Measurements from ENCODE around the gene HELZ2.

Gene HELZ2

GRCh38 chr20:63553251-63553932, 20.6 kb downstream of the HELZ2 start:
- DNase-seq (ENCODE audit: low read depth, low spot score), result peak; percentile 79

GRCh38 chr20:63552481-63553249, 21.4 kb downstream of the HELZ2 start:
- DNase-seq (ENCODE audit: low read depth, low spot score), result no peak

GRCh38 chr20:63551068-63551467, 23.0 kb downstream of the HELZ2 start:
- no peak for DNase-seq (ENCODE audit: low read depth, low spot score)

- DNase-seq (ENCODE audit: low read depth, low spot score), result no peak
Measured at GRCh38 chr20:63549679-63550282, 24.3 kb downstream of the HELZ2 start.

- DNase-seq (ENCODE audit: low read depth, low spot score), result no peak
Measured at GRCh38 chr20:63549019-63549418, 25.0 kb downstream of the HELZ2 start.

- DNase-seq (ENCODE audit: low read depth, low spot score), result no peak
Measured at GRCh38 chr20:63548542-63548941, 25.5 kb downstream of the HELZ2 start.

GRCh38 chr20:63547725-63548480, 26.1 kb downstream of the HELZ2 start, which contains the start of gene SRMS:
TSS of gene SRMS (minus strand) at chr20:63547749. CDS start at chr20:63547463, 286 bp downstream.
- no peak for DNase-seq (ENCODE audit: low read depth, low spot score)

- DNase-seq (ENCODE audit: low read depth, low spot score), result no peak
Measured at GRCh38 chr20:63546956-63547724, 26.9 kb downstream of the HELZ2 start.

- no peak for DNase-seq (ENCODE audit: low read depth, low spot score)
Measured at GRCh38 chr20:63546256-63546955, 27.6 kb downstream of the HELZ2 start.

- no peak for DNase-seq (ENCODE audit: low read depth, low spot score)
Measured at GRCh38 chr20:63545814-63546213, 28.2 kb downstream of the HELZ2 start.

- no peak for DNase-seq (ENCODE audit: low read depth, low spot score)
Measured at GRCh38 chr20:63544958-63545516, 29.0 kb downstream of the HELZ2 start.

GRCh38 chr20:63544241-63544957, 29.6 kb downstream of the HELZ2 start:
- no peak for DNase-seq (ENCODE audit: low read depth, low spot score)

- DNase-seq (ENCODE audit: low read depth, low spot score), result no peak
Measured at GRCh38 chr20:63543733-63544132, 30.3 kb downstream of the HELZ2 start.

- no peak for DNase-seq (ENCODE audit: low read depth, low spot score)
Measured at GRCh38 chr20:63543131-63543530, 30.9 kb downstream of the HELZ2 start.

GRCh38 chr20:63542696-63543095, 31.3 kb downstream of the HELZ2 start:
- DNase-seq (ENCODE audit: low read depth, low spot score), result no peak

GRCh38 chr20:63542031-63542559, 31.9 kb downstream of the HELZ2 start:
- DNase-seq (ENCODE audit: low read depth, low spot score), result no peak

- DNase-seq (ENCODE audit: low read depth, low spot score), result no peak
Measured at GRCh38 chr20:63541371-63541770, 32.7 kb downstream of the HELZ2 start.

GRCh38 chr20:63540417-63541186, 33.4 kb downstream of the HELZ2 start:
- no peak for DNase-seq (ENCODE audit: low read depth, low spot score)
